Urinary bladder (tissue), 4 donors: ENCODE data around the gene SPRING1. TPM values are rescaled to one million over a fixed set of nuclear protein-coding genes. Genes with fewer than 3 reads are reported as not detected.

Experiments
- DNase-seq: peaks from one replicate; pipeline ENCODE4 v3.0.0-alpha.2; 2015; ENCODE audit errors: extremely low spot score
- H3K27ac ChIP-seq: one replicate; pipeline ENCODE4 v1.5.1; 2013; ENCODE audit warnings: low read depth, mild to moderate bottlenecking, moderate library complexity
- H3K36me3 ChIP-seq: one replicate; pipeline ENCODE4 v1.6.1; 2013; ENCODE audit warnings: mild to moderate bottlenecking, moderate library complexity; ENCODE audit not compliant: insufficient read depth
- H3K4me1 ChIP-seq: one replicate; pipeline ENCODE4 v1.6.1; 2013; ENCODE audit warnings: mild to moderate bottlenecking, moderate library complexity; ENCODE audit not compliant: insufficient read depth
- H3K4me3 ChIP-seq: one replicate; pipeline ENCODE4 v1.5.1; 2013; ENCODE audit warnings: low read depth, low read length
- WGBS: extraction: QIAGEN DNeasy Blood & Tissue Kit; methylation state at CpG from one replicate; pipeline ENCODE4 v1.1.7; 2013; 5-methylcytosine and 5-hydroxymethylcytosine counted together
- polyA plus RNA-seq: library from polyadenylated mRNA; stranded (reverse); fragments of 200-250 nt; gene quantifications from one replicate; pipeline ENCODE4 v1.2.3, GENCODE V29; 2013
- total RNA-seq: library from RNA; depleted of rRNA; stranded (reverse); fragments of >200 nt; gene quantifications from one replicate; pipeline ENCODE4 v1.2.3, GENCODE V29; 2014
- donor health status: healthy with polysubstance abuse.
- donor health status: healthy.

The SPRING1 gene, protein sequence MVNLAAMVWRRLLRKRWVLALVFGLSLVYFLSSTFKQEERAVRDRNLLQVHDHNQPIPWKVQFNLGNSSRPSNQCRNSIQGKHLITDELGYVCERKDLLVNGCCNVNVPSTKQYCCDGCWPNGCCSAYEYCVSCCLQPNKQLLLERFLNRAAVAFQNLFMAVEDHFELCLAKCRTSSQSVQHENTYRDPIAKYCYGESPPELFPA
- total RNA-seq (12.6 TPM), polyA plus RNA-seq (10.7 TPM)

DNA sequence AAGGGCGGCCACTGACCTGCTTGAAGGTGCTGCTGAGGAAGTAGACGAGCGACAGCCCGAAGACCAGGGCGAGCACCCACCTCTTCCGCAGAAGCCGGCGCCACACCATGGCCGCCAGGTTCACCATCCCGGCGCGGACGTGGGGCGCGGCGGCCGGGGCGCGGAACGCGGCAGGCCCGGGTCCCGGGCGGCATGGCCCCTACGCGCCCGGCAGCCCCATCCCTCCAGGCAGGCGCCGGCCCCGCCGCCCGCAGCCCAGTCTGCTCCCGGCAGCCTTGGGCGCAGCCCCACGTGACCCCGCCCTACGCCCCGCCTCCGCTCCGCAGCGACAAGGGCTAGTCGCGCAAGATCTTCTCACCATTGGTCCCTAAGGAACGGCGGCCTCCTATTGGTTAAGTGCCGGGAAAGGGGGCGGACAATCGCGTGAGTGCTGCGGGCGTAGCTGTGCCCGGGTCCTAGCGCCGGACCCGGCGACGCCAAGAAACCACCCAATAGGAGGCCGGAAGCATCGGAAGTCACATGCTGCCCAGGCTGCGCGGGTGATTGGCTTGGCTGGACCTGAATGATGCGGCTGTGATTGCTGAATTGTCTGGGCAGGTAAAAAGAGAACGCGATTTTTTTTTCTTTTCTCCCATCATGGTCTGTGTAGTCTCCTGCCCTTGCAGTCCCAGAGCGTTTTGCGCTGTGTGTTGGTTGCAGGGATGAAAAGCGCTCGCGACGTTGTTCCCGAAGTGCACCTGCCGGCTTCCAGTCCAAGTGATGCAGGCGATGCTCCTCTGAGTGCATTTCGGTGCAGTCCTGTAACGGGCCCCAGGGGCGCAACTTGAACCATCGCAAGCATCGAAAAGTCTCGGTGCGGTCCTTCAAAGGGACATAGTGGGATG, at the start of gene SPRING1, which contains the start of gene RNFT2:
SPRING1 (minus strand) TSS at position 296 of the 884 bp plus-strand sequence; CDS start at position 127, 169 bp downstream.
RNFT2 (plus strand) TSS at position 542 of the 884 bp plus-strand sequence. CDS start 2,183 bp downstream, outside the sequence.
- Histone ChIP-seq H3K4me3 (peak within 1 kb of the TSS; percentile 75), H3K27ac (peak within 1 kb of the TSS; percentile 25), H3K36me3 (no peaks in the 10 kb centered on the region), H3K4me1 (no peaks in the 10 kb centered on the region)
- DNase-seq, result peak; percentile 95
- WGBS, result under 1% methylated on average over 80 of the region's 80 CpGs

DNA sequence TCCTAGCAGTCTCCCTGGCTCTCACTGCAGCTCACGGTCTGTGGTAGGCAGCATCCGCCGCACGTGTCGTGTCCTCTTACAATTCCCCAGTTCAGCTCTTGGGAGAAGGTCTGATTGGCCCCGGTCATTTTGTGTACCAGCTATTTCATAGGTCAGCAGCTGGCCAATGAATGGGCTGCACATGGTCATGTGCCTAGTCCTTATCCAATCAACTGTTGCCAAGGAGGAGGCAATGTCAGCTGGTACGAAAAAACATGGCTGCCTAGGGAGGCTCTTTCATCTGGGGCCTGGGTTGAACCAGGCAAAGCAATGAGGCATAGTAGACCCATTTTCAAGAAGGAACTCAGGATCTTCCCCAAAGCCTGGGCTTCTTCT, 46.4 kb upstream of the SPRING1 start:
- DNase-seq, result no peak
- 92% methylated on average over 7 of the region's 7 CpGs for WGBS
- no peaks in the 10 kb centered on the region for H3K4me1 ChIP-seq
- H3K4me3 ChIP-seq, result no peak overlapping the region
- no peaks in the 10 kb centered on the region for H3K36me3 ChIP-seq
- H3K27ac ChIP-seq, result no peak overlapping the region

DNA sequence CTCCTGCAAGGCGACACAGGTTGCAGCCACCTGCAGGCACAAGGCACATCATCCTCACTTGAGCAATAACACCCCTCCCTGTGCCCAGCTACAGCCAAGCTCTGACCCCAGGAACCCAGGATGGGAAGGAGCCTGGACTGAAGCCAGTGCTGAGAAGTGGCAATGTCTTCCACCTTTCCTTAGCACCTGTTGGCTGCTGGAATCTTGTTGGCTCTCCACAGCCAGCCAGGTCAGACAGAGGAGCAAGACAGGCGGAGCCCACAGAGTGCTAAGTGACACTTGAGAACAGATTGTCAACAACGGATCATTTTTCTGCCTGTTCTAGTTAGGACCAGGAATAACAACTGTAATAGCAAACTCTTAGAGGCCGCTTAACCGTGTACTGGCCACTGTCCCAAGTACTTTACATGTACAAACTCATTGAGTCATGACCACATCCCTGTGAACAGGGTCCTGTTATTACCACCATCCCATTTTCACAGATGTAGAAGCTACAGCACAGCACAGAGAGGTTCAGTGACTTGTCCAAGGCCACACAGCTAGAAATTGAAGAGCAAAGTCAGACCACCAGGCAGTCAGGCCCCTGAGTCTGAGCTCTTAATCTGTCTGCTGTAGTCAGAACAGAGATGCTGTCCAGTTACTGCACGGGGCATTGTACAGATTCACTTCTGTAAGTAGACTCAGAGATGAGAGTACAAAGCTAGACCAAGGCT, 45.8 kb upstream of the SPRING1 start:
- Histone ChIP-seq H3K4me3 (no peak overlapping the region), H3K36me3 (no peaks in the 10 kb centered on the region), H3K4me1 (no peaks in the 10 kb centered on the region), H3K27ac (no peak overlapping the region)
- DNase-seq, result no peak
- 91% methylated on average over 6 of the region's 6 CpGs for WGBS

DNA sequence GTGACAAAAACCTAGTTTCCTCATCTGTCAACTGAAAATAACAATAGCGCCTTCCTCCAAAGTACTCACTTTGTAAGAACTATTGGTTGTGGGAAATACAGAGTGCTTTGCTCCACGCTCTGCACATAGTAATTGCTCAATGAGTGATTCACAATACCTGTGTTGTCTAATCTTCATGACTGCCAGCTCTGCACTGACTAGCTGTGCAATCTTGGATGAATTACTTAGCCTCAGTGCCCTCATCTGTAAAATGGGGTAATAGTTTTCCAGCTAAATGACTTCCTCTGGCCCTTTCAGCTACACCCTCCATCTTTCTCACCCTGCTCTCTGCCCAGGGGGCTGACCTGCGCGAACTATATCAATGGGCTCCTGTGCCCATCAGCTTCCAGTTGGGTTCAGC, 43.1 kb upstream of the SPRING1 start:
- no peaks in the 10 kb centered on the region for H3K36me3 ChIP-seq
- 72% methylated on average over 4 of the region's 4 CpGs for WGBS
- no peaks in the 10 kb centered on the region for H3K4me1 ChIP-seq
- no peak for DNase-seq
- H3K4me3 ChIP-seq, result no peak overlapping the region
- no peak overlapping the region for H3K27ac ChIP-seq

DNA sequence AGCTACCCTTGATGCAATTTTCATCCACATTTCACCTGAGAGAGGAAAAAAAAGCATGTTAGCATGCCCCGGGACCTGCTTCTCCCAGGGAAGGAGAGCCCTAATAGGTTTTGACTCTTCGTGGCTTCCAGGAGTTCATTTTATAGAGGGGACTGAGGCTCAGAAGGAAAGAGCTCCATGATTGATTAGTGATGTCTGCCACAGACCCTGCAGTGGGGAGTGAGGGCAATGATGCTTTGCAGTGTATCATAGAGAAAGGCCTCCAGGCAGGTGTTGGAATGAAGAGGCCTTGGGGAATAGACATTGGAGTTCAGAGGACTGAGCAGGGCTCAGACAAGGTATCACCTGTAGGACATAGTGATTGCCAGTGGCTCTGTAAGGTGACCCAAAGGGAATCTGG, 41.7 kb upstream of the SPRING1 start:
- DNase-seq, result no peak
- 92% methylated on average over 2 of the region's 2 CpGs for WGBS
- no peak overlapping the region for H3K4me3 ChIP-seq
- no peaks in the 10 kb centered on the region for H3K4me1 ChIP-seq
- H3K36me3 ChIP-seq, result no peaks in the 10 kb centered on the region
- no peak overlapping the region for H3K27ac ChIP-seq

DNA sequence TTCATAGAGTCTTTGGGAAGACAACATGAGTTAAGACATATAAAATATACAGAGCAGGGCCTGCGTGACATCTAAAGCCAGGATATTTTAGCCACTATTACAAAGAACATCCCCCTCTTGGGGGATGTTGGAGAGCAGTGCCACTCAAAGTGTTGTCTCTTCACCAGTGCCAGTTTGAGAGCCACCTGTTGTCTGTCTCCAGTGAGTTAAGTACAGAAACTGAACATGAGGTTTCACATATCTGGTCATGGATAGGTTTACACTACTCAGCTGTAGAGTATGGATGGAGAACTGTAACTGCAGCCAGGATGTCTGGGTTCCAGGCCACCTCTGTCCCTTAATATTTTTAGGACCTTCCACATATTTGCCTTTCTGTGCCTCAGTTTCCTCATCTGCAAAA, 39.4 kb upstream of the SPRING1 start:
- H3K36me3 ChIP-seq, result no peaks in the 10 kb centered on the region
- no peak for DNase-seq
- H3K4me3 ChIP-seq, result no peak overlapping the region
- no peaks in the 10 kb centered on the region for H3K4me1 ChIP-seq
- WGBS, result 87% methylated on average over 1 of the region's 1 CpG
- H3K27ac ChIP-seq, result no peak overlapping the region

DNA sequence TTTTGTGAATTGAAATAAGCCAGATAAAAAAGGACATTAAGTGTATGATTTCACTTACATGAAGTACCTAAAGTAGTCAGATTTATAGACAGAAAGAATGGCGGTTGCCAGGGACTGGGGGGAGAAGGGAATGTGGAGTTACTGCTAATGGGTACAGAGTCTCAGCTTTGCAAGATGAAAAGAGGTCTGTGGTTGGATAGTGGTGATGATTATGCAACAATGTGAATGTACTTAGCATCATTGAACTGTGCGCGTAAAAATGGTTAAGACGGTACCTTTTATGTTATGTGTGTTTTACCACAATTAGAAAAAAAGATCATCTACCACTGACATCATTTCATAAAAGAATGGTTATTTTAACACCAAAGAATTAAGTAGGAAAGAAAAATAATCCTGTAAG, 36.2 kb upstream of the SPRING1 start:
- Histone ChIP-seq H3K36me3 (no peaks in the 10 kb centered on the region), H3K27ac (no peak overlapping the region), H3K4me1 (no peaks in the 10 kb centered on the region), H3K4me3 (no peak overlapping the region)
- WGBS, result 69% methylated on average over 4 of the region's 4 CpGs
- no peak for DNase-seq

DNA sequence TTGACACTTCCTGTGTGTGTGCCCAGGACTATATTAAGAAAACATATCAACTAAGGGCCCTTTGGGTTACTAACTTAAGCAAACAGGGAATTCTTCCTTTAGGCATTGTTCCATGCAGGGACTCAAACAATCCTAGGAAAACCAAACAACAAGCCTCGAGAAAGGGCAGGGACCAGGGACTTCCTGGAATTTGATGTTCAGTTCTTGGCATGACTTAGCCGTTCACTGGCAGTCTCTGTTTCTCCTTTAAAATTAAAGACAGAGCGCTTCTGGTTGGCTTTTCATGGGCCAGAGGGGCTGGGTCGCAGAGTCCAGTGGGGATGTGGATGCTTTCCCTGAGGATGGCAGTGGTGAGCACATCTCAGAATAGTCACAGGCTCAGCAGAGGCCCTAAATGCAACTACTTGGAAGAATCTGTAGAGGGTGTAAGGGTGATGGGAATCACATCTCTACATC, 35.4 kb upstream of the SPRING1 start:
- no peak overlapping the region for H3K27ac ChIP-seq
- DNase-seq, result no peak

DNA sequence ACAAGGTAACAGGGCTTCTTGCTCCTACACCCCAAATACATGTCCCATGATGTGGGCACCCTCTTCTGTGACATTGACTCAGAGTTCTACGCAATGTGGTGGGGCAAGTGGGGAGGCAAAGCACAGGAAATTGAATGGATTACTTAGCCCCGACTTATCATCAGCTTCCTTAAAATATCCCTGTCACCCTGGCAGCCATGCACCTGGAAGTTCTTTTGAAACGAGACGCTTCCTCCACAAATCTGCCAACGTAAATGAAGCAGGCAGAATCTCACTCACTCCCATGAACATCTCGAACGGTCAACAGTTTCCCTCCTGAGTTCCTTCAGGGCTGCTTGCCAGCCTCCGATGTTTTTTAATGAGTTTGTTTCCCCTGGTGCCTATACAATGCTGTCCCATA, 33.8 kb upstream of the SPRING1 start:
- no peak for DNase-seq
- no peaks in the 10 kb centered on the region for H3K4me1 ChIP-seq
- 50% methylated on average over 8 of the region's 8 CpGs for WGBS
- H3K27ac ChIP-seq, result no peak overlapping the region
- no peak overlapping the region for H3K4me3 ChIP-seq
- H3K36me3 ChIP-seq, result no peaks in the 10 kb centered on the region

More for the DNA sequence above, 35.4 kb upstream of the SPRING1 start:
- H3K4me1 ChIP-seq, result no peaks in the 10 kb centered on the region
- H3K4me3 ChIP-seq, result no peak overlapping the region
- H3K36me3 ChIP-seq, result no peaks in the 10 kb centered on the region
- 63% methylated on average over 4 of the region's 4 CpGs for WGBS

DNA sequence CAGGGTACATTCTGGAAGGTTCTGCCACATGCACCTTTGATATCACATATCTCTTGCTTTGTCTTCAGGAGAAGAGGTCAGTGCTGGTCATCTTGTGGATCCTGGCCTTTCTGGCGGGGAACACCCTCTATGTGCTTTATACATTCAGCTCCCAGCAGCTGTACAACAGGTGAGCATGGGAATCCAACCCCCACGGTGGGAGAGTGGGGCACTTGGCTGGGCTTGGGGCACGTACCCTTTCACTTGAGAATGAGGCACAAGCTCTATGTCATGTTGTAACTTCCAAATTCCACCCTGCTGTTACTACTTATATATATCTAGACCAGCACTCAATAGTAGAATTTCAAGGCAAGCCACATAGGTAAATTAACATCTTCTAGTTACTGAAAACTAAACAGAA, 28.9 kb upstream of the SPRING1 start:
- Histone ChIP-seq H3K27ac (no peak overlapping the region), H3K4me1 (no peaks in the 10 kb centered on the region), H3K36me3 (no peaks in the 10 kb centered on the region), H3K4me3 (no peak overlapping the region)
- DNase-seq, result no peak
- WGBS, result 94% methylated on average over 3 of the region's 3 CpGs

DNA sequence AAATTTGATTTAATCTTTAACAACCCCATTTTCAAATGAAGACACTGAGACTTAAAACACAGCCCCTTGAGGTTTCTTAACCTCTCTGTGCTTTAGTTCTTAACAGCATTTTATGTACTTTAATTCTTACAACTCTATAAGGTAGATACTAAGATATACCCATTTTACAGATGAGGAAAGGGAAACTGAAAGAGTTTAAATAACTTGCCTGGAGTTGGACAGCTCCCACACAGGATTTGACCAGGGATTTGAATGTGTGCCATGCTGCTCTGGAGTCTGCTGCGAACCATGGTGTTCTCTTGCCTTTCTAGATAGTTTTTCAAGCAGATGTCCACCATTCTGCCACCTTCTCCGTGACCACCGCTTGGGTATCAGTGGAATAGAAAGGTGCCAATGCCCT, 28.4 kb upstream of the SPRING1 start:
- no peak for DNase-seq
- WGBS, result 95% methylated on average over 3 of the region's 3 CpGs
- no peaks in the 10 kb centered on the region for H3K36me3 ChIP-seq
- H3K27ac ChIP-seq, result no peak overlapping the region
- no peaks in the 10 kb centered on the region for H3K4me1 ChIP-seq
- H3K4me3 ChIP-seq, result no peak overlapping the region

DNA sequence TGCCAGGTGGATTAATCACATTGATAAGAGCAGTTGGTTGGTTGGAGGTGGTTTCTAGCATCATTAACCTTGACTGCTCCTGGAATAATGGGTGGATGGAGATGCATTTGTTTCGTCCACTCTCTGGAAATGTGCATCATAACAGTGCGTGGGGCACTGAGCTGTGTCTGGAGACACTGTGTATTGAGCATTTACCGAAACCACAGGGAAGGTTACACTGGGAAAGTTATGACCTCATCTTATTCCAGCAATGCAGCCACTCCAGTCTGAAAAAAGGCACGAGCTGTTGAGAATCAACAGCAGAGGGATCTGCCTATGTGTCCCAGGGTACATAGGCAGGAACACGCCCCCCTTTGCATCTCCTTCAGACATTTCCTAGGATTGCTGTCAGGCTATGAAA, 27.4 kb upstream of the SPRING1 start:
- Histone ChIP-seq H3K27ac (no peak overlapping the region), H3K4me1 (no peaks in the 10 kb centered on the region), H3K36me3 (no peaks in the 10 kb centered on the region), H3K4me3 (no peak overlapping the region)
- no peak for DNase-seq
- WGBS, result 75% methylated on average over 5 of the region's 5 CpGs

DNA sequence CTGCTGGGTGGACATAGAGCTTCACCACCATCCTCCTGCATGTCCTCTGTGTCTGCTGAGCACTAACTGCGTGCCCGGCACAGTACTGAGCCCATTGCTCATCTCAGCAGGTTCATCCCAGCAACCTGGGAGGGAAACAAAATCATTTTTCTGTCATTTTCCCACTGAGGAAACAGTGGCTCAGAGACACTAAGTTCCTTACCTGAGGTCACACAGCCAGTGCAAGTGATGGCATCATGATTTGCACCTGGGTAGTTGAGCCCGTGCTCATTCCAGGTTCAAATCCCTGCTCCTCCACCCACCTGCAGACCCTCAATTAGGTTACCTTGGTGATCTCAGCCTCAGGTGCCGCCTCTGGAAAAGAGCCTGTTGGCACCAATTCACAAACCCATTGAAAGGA, 23.6 kb upstream of the SPRING1 start:
- DNase-seq, result no peak
- Histone ChIP-seq H3K27ac (no peak overlapping the region), H3K36me3 (no peaks in the 10 kb centered on the region), H3K4me1 (no peaks in the 10 kb centered on the region), H3K4me3 (no peak overlapping the region)
- 97% methylated on average over 4 of the region's 4 CpGs for WGBS
